Activated B cell treated with CpG ODN at 0.5 μM for 24 hours (primary cell): ENCODE data around the gene SFI1. TPM values are rescaled to one million over a fixed set of nuclear protein-coding genes. Genes with fewer than 3 reads are reported as not detected.
A peak's percentile ranks its signal among the peaks of the same experiment; 100 is the strongest.

Source experiments
- ATAC-seq: fragments of 200-7000 bp; cut with Tn5 transposase; one replicate; pipeline ENCODE4 v1.10.0; 2021; ENCODE audit warnings: low read depth, mild to moderate bottlenecking, moderate library complexity
- CTCF ChIA-PET: fragments of 350-600 bp; sonication (Branson Sonifier 250); formaldehyde crosslinking; loops from one replicate; lab custom pipeline; 2021; ENCODE audit warnings: antibody characterized with exemption; lab: Charles Lee
- POLR2A ChIA-PET: fragments of 350-600 bp; sonication (Branson Sonifier 250); formaldehyde crosslinking; loops from one replicate; lab custom pipeline; 2021; ENCODE audit warnings: antibody characterized with exemption; lab: Charles Lee
- DNase-seq: peaks from one replicate; pipeline ENCODE4 v3.0.0; 2022
- H3K27ac Mint-ChIP-seq: one replicate; pipeline ENCODE4 v1.8.0; 2020; ENCODE audit warnings: mixed read lengths
- H3K27me3 Mint-ChIP-seq: one replicate; pipeline ENCODE4 v1.8.0; 2021; ENCODE audit warnings: mixed read lengths
- H3K36me3 Mint-ChIP-seq: one replicate; pipeline ENCODE4 v1.8.0; 2021; ENCODE audit warnings: low read depth, mixed read lengths
- H3K4me1 Mint-ChIP-seq: one replicate; pipeline ENCODE4 v1.8.0; 2021; ENCODE audit warnings: mixed read lengths
- H3K4me3 Mint-ChIP-seq: one replicate; pipeline ENCODE4 v1.8.0; 2020; ENCODE audit warnings: mild to moderate bottlenecking, mixed read lengths
- H3K9me3 Mint-ChIP-seq: one replicate; pipeline ENCODE4 v1.8.0; 2020; ENCODE audit warnings: mixed read lengths
- CTCF ChIP-seq: fragments of 200-600 bp; IDR thresholded peaks from one replicate; pipeline ENCODE4 v1.8.0; 2022; ENCODE audit warnings: antibody characterized with exemption, mild to moderate bottlenecking
- intact Hi-C: fragments of 100-400 bp; cut with micrococcal nuclease; formaldehyde crosslinking; loops from one replicate; pipeline ENCODE4 v1.15.1; 2024
- total RNA-seq: library from RNA; stranded (reverse); gene quantifications from 2 replicates; pipeline ENCODE4 v1.2.3, GENCODE V29; 2022

SFI1 gene
- total RNA-seq, 1 donor from 2014 or later: 126 TPM

DNA sequence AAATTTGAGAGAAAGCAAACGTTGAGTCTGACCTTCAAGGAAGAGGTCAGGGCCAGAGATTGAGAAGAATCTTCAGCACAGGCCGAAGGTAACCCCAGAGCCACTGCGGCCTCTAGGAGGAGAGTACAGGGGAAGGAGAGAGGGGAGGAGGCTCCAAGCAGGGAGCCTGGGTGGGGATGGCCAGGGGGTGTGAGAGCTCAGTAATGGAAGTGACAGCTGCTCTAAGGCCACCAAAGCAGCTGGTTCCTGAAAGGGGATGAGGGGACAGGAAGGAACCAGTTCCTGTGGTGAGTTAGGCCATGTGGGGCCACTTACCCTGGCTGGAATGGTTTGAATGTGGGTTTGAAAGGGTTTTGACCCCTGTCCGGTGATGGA lies 119.6 kb downstream of the SFI1 start:
- ChIA-PET CTCF (interaction anchor here (1.0 to 1.5 kb wide), 3 partner anchors 14 to 164 kb away, joined by 4 to 5 read pairs (median 5); no protein-coding TSS in a partner anchor), POLR2A (interaction anchor here (0.6 to 2.7 kb wide), 4 partner anchors 15 to 34 kb away, joined by 3 to 23 read pairs (median 5); no protein-coding TSS in a partner anchor)
- no peak for TF ChIP-seq CTCF
- H3K9me3 Mint-ChIP-seq: no peaks in the 10 kb centered on the region
- intact Hi-C loops: loop anchor here (1.0 to 5.0 kb wide), 2 partner anchors 14 to 34 kb away; no protein-coding TSS in a partner anchor
- peak overlapping the region; percentile 69 for H3K27ac Mint-ChIP-seq
- H3K4me3 Mint-ChIP-seq: peak overlapping the region; percentile 1
- H3K4me1 Mint-ChIP-seq: peaks cover 33% of the 10 kb centered on the region
- DNase-seq: no peak
- H3K27me3 Mint-ChIP-seq: no peaks in the 10 kb centered on the region
- peak; percentile 11 for ATAC-seq
- peaks cover 55% of the 10 kb centered on the region for H3K36me3 Mint-ChIP-seq

DNA sequence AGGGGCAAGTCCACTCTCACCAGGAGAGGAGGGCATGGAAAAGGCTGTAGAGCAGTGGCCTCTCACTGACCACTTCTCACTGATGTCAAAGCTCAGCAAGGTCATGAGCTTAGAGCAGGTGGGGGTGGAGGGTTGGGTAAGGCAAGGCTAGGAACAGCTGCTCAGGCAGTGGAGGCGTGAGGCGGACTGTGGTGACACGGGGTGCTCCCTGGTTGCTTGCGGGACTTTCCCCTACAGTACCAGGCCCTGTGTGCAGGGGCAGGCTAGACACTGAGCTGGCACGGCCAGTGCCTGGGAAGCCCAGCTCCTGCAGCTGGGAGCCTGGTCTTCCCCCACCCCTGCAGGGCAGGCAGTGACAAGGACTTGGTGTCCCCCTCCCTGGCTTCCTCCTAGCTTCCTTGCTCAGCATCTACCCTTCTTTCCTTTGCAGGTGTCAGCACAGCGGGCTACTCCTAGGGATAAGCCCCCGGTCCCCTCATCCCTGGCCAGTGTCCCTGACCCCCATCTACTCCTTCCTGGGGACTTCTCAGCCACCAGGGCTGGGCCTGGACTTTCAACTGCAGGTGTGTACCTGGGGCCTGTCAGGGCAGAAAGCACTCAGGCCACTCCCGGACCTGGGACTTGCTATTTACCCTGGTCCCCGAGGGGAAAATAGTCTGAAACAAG lies 120.1 kb downstream of the SFI1 start:
- H3K36me3 Mint-ChIP-seq: peaks cover 55% of the 10 kb centered on the region
- ChIA-PET POLR2A (interaction anchor here (0.6 to 2.7 kb wide), 5 partner anchors 13 to 34 kb away, joined by 3 to 23 read pairs (median 4); no protein-coding TSS in a partner anchor), CTCF (interaction anchor here (0.7 to 1.5 kb wide), 4 partner anchors 14 to 165 kb away, joined by 3 to 5 read pairs (median 4); no protein-coding TSS in a partner anchor)
- no peak for TF ChIP-seq CTCF
- H3K4me1 Mint-ChIP-seq: peaks cover 33% of the 10 kb centered on the region
- no peaks in the 10 kb centered on the region for H3K9me3 Mint-ChIP-seq
- no peak overlapping the region for H3K4me3 Mint-ChIP-seq
- DNase-seq (no peak), ATAC-seq (peak; percentile 96)
- no peaks in the 10 kb centered on the region for H3K27me3 Mint-ChIP-seq
- intact Hi-C loops: loop anchor here (1.0 to 5.0 kb wide), 2 partner anchors 14 to 34 kb away; no protein-coding TSS in a partner anchor
- H3K27ac Mint-ChIP-seq: peak overlapping the region; percentile 69

DNA sequence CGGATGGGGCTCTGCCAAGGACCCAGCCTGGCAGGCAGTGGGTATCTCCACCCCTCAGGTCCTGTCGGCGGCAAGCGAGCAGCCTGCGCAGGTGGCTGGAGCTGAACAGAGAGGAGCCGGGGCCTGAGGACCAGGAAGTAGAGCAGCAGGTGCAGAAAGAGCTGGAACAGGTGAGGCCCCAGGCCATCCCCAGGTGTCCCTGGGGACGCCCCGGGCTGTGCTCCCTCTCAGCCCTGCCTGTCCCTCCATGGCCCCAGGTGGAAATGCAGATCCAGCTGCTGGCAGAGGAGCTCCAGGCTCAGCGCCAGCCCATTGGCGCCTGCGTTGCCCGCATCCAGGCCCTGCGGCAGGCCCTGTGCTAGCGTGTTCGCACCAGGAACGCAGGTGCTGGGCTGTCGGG lies 121.7 kb downstream of the SFI1 start:
- Mint-ChIP-seq H3K27me3 (no peaks in the 10 kb centered on the region), H3K27ac (no peak overlapping the region), H3K4me1 (peaks cover 33% of the 10 kb centered on the region), H3K4me3 (no peak overlapping the region), H3K36me3 (peaks cover 54% of the 10 kb centered on the region), H3K9me3 (no peaks in the 10 kb centered on the region)
- intact Hi-C loops: loop anchor here (5.0 kb wide), 1 partner anchor 36 kb away; no protein-coding TSS in a partner anchor
- no peak for DNase-seq
- ChIA-PET POLR2A (no interaction called here), CTCF (no interaction called here)
- no peak for TF ChIP-seq CTCF
- no peak for ATAC-seq

- Mint-ChIP-seq H3K4me3 (no peak overlapping the region), H3K27ac (peak overlapping the region; percentile 46), H3K36me3 (peaks cover 54% of the 10 kb centered on the region), H3K9me3 (no peaks in the 10 kb centered on the region), H3K4me1 (peaks cover 33% of the 10 kb centered on the region), H3K27me3 (no peaks in the 10 kb centered on the region)
- ChIA-PET POLR2A (no interaction called here), CTCF (no interaction called here)
- no peak for ATAC-seq
- no peak for TF ChIP-seq CTCF
- intact Hi-C loops: loop anchor here (5.0 kb wide), 1 partner anchor 36 kb away; no protein-coding TSS in a partner anchor
- no peak for DNase-seq
These were observed 122.3 kb downstream of the SFI1 start for GRCh38 chr22:31618471-31619176.
